Measurements from ENCODE around the gene GEN1. TPM values are rescaled to one million over a fixed set of nuclear protein-coding genes. Genes with fewer than 3 reads are reported as not detected.

GEN1 gene
- total and polyA plus RNA-seq, 10 of the 15 experiments (the other 5 are each of a cell fraction or from before 2014, with no cell fraction given) = 6.0 to 49.6 (median 36.0) TPM

DNA sequence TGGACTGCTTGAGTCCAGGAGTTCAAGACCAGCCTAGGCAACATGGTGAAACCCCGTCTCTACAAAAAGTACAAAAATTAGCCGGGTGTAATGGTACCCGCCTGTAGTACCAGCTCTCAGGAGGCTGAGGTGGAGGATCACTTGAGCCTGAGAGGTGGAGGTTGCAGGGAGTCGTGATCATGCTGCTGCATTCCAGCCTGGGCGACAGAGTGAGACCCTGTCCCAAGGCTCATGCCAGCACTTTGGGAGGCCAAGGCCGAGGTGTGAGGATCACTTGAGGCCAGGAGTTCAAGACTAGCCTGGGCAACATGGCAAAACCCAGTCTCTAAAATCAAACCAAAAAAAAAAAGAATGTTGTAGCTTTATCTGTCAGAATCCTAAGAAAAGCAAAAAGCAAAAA lies 25.7 kb upstream of the GEN1 start (continued):
- no peak for TF ChIP-seq FOS (IDR thresholded peaks at IDR 0.05; ENCODE audit: borderline replicate concordance, extremely low read depth, insufficient read length)
- TF ChIP-seq RB1 (IDR thresholded peaks at IDR 0.05; ENCODE audit: borderline replicate concordance) = no peak
- TF ChIP-seq RAD21 (IDR thresholded peaks at IDR 0.05; ENCODE audit: insufficient read depth, low read depth, low read length) = no peak
- no peak for TF ChIP-seq IKZF1 (conservative IDR thresholded peaks at IDR 0.05)
- no peak for TF ChIP-seq FOXK2 (IDR thresholded peaks at IDR 0.05)
- no peak for TF ChIP-seq ETV6 (conservative IDR thresholded peaks at IDR 0.05 in 1 of 2, IDR thresholded peaks at IDR 0.05 in 1 of 2; ENCODE audit: borderline replicate concordance in 1 of 2, low read depth in 1 of 2)
- TF ChIP-seq RAD51 (IDR thresholded peaks at IDR 0.05) = no peak

DNA sequence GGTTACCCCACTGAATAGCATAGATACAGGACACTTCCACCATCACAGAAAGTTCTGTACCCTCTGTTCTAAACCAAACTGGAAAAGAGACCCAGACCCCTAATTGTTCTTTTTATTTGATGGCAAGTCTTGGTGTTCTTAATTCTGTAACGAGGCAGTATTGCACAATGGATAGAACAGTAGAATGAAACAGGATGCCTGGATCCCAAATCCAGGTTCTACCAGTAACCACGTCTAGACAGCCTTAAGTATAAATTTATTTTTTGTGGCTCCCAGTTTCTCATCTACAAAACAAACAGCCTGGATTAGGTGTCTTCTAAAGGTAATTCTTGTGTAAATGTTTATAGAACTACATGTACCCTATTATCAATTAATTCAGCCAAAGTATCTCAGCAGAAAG lies 24.1 kb upstream of the GEN1 start:
- ChIA-PET POLR2A (interaction anchor here (0.7 to 1.0 kb wide), 2 partner anchors 18 to 226 kb away, joined by 3 read pairs; no protein-coding TSS in a partner anchor), RAD21 (ENCODE audit: unreplicated experiment) (interaction anchor here (0.6 to 1.7 kb wide), 3 partner anchors 9 to 58 kb away, joined by 3 to 4 read pairs (median 3); no protein-coding TSS in a partner anchor), SMC1A (ENCODE audit: uncharacterized antibody, unreplicated experiment) (interaction anchor here (0.7 to 2.0 kb wide), 4 partner anchors 8 to 244 kb away, joined by 4 to 9 read pairs (median 5); no protein-coding TSS in a partner anchor), CTCF (interaction anchor here (1.2 to 5.5 kb wide), 3 partner anchors 11 to 100 kb away, joined by 3 to 23 read pairs (median 8); partner anchors contain the start of gene GEN1)
- no peaks in the 10 kb centered on the region for H3K27me3 ChIP-seq (replicated peaks in 1 of 2; ENCODE audit: control insufficient read depth in 2 of 2, insufficient read depth in 2 of 2, low read length in 1 of 2)
- in situ Hi-C loops (cut with MboI) (no loop called here), intact Hi-C loops (cut with micrococcal nuclease; ENCODE audit: unreplicated experiment) (no loop called here)
- H3K79me2 ChIP-seq (ENCODE audit: control insufficient read depth, insufficient read depth, low read length) = no peaks in the 10 kb centered on the region
- H3K4me2 ChIP-seq (ENCODE audit: control insufficient read depth, insufficient read depth) = no peak overlapping the region
- TSS peak; percentile 29 for BruUV-seq (replicated peaks)
- ATAC-seq (no peak), FAIRE-seq (no peak), DNase-seq (ENCODE audit: low read depth, low spot score) (no peak)
- no peak overlapping the region for H3K9ac ChIP-seq (ENCODE audit: control insufficient read depth, insufficient read depth, low read length)
- 100% methylated on average over 2 of the region's 2 CpGs for WGBS (ENCODE audit: insufficient coverage, insufficient replicate concordance, low lambda C conversion rate, missing lambda C conversion rate)
- peaks cover 1 to 12% of the 10 kb centered on the region in 2 experiments; a peak in 3 of 4 replicates for H3K36me3 ChIP-seq (ENCODE audit: control insufficient read depth in 2 of 2, insufficient read depth in 2 of 2, low read length in 1 of 2)
- no peak overlapping the region for H3K4me3 ChIP-seq
- no peaks in the 10 kb centered on the region for H4K20me1 ChIP-seq (ENCODE audit: control insufficient read depth, insufficient read depth)
- no peak overlapping the region for H2AFZ ChIP-seq (ENCODE audit: control insufficient read depth, low read depth, low read length)
- H3K27ac ChIP-seq (ENCODE audit: control insufficient read depth, insufficient read depth) = no peak overlapping the region
- TF ChIP-seq ASH2L (IDR thresholded peaks at IDR 0.05; ENCODE audit: borderline replicate concordance, low read depth) = no peak
- no peak for TF ChIP-seq EED (IDR thresholded peaks at IDR 0.05; ENCODE audit: low read depth)
- no peaks in the 10 kb centered on the region for H3K9me3 ChIP-seq (replicated peaks; ENCODE audit: control insufficient read depth, insufficient read depth, low read length)
- no peaks in the 10 kb centered on the region for H3K4me1 ChIP-seq (ENCODE audit: control insufficient read depth, insufficient read depth, low read length)
